Hepatocyte (in vitro differentiated cells): Measurements from ENCODE around the gene DBP. TPM values are rescaled to one million over a fixed set of nuclear protein-coding genes. Genes with fewer than 3 reads are reported as not detected.

Experiments used
- DNase-seq: peaks from one replicate; pipeline ENCODE4 v3.0.0-alpha.2; 2016; ENCODE audit warnings: low spot score
- H2AFZ ChIP-seq: fragments of 200-600 bp; sonication (generic); 2 replicates; pipeline ENCODE4 v1.6.0; 2016; ENCODE audit warnings: antibody characterized with exemption, mild to moderate bottlenecking
- H3K27ac ChIP-seq: fragments of 200-600 bp; sonication (generic); 2 replicates; pipeline ENCODE4 v1.5.1; 2016; ENCODE audit warnings: mild to moderate bottlenecking
- H3K27me3 ChIP-seq: fragments of 200-600 bp; sonication (generic); 2 replicates; pipeline ENCODE4 v1.6.1; 2016
- H3K36me3 ChIP-seq: fragments of 200-600 bp; sonication (generic); replicated peaks from 2 replicates; pipeline ENCODE4 v1.5.1; 2016; ENCODE audit warnings: low read depth; ENCODE audit not compliant: insufficient read depth
- H3K4me1 ChIP-seq: fragments of 200-600 bp; sonication (generic); 2 replicates; pipeline ENCODE4 v1.5.1; 2016; ENCODE audit warnings: mild to moderate bottlenecking, moderate library complexity; ENCODE audit not compliant: insufficient read depth
- H3K4me2 ChIP-seq: fragments of 200-600 bp; sonication (generic); 2 replicates; pipeline ENCODE4 v1.6.0; 2016
- H3K4me3 ChIP-seq: fragments of 200-600 bp; sonication (generic); 2 replicates; pipeline ENCODE4 v1.5.1; 2016; ENCODE audit warnings: mild to moderate bottlenecking
- H3K79me2 ChIP-seq: fragments of 200-600 bp; sonication (generic); 2 replicates; pipeline ENCODE4 v1.6.0; 2017; ENCODE audit warnings: mild to moderate bottlenecking
- H3K9me2 ChIP-seq: fragments of 200-600 bp; sonication (generic); replicated peaks from 2 replicates; pipeline ENCODE4 v1.6.0; 2017; ENCODE audit warnings: mild to moderate bottlenecking; ENCODE audit not compliant: insufficient read depth
- H3K9me3 ChIP-seq: fragments of 200-600 bp; sonication (generic); 2 replicates; pipeline ENCODE4 v1.5.1; 2016; ENCODE audit warnings: low read depth, mild to moderate bottlenecking
- H4K20me1 ChIP-seq: fragments of 200-600 bp; sonication (generic); 2 replicates; pipeline ENCODE4 v1.6.0; 2016; ENCODE audit warnings: mild to moderate bottlenecking; ENCODE audit not compliant: insufficient read depth, poor library complexity, severe bottlenecking
- CTCF ChIP-seq: fragments of 200-600 bp; sonication (generic); IDR thresholded peaks from 2 replicates; pipeline ENCODE4 v1.5.1; 2016; ENCODE audit warnings: antibody characterized with exemption, mild to moderate bottlenecking; ENCODE audit not compliant: poor library complexity
- EZH2 ChIP-seq: fragments of 200-600 bp; sonication (generic); IDR thresholded peaks from 2 replicates; pipeline ENCODE4 v1.6.1; 2016; ENCODE audit warnings: antibody characterized with exemption, mild to moderate bottlenecking, borderline replicate concordance
- EZH2phosphoT487 ChIP-seq: fragments of 200-600 bp; sonication (generic); IDR thresholded peaks from one replicate; pipeline ENCODE4 v1.6.1; 2018; ENCODE audit warnings: antibody characterized with exemption, mild to moderate bottlenecking, low read depth, moderate library complexity; ENCODE audit not compliant: unreplicated experiment, severe bottlenecking
- WGBS: methylation state at CpG from one replicate; pipeline ENCODE4 v1.1.6; 2016; ENCODE audit warnings: low lambda C conversion rate; ENCODE audit errors: missing lambda C conversion rate; 5-methylcytosine and 5-hydroxymethylcytosine counted together
- polyA plus RNA-seq: library from polyadenylated mRNA; unstranded; fragments of >200 nt; fragmentation: Nextera tagmentation; extraction: Ambion mirVana; gene quantifications from 2 replicates; pipeline ENCODE4 v1.2.1, GENCODE V29; 2016
- total RNA-seq: library from RNA; depleted of rRNA; stranded (reverse); fragments of >200 nt; gene quantifications from 2 replicates; pipeline ENCODE4 v1.2.3, GENCODE V29; 2014

DBP gene
- total and polyA plus RNA-seq, 2 experiments from 2014 or later = 5.4 to 11.8 TPM

- Histone ChIP-seq H3K27ac (peak overlapping the region; percentile 96), H3K4me3 (no peak overlapping the region), H4K20me1 (no peaks in the 10 kb centered on the region), H2AFZ (peak overlapping the region; percentile 43), H3K9me2 (no peaks in the 10 kb centered on the region), H3K36me3 (no peaks in the 10 kb centered on the region), H3K4me1 (peaks cover 17% of the 10 kb centered on the region), H3K4me2 (peak overlapping the region; percentile 76), H3K79me2 (peaks cover 5% of the 10 kb centered on the region), H3K27me3 (no peaks in the 10 kb centered on the region), H3K9me3 (no peaks in the 10 kb centered on the region)
- peak; percentile 95 for DNase-seq
- 17% methylated on average over 26 of the region's 29 CpGs for WGBS
- TF ChIP-seq EZH2 = no peak
- TF ChIP-seq CTCF = peak; percentile 25
- no peak for TF ChIP-seq EZH2phosphoT487
Measured at GRCh38 chr19:48637948-48638830, 1.0 kb upstream of the DBP start.

GRCh38 chr19:48637449-48637947 lies 319 bp upstream of the DBP start:
- peak overlapping the region; percentile 43 for H2AFZ ChIP-seq
- no peaks in the 10 kb centered on the region for H3K36me3 ChIP-seq
- peak overlapping the region; percentile 96 for H3K27ac ChIP-seq
- no peak overlapping the region for H3K4me3 ChIP-seq
- peak; percentile 99 for DNase-seq
- H3K9me2 ChIP-seq = no peaks in the 10 kb centered on the region
- no peaks in the 10 kb centered on the region for H3K27me3 ChIP-seq
- TF ChIP-seq EZH2phosphoT487 (no peak), CTCF (no peak), EZH2 (no peak)
- H3K9me3 ChIP-seq = no peaks in the 10 kb centered on the region
- peaks cover 20% of the 10 kb centered on the region for H3K4me1 ChIP-seq
- H3K4me2 ChIP-seq = peak overlapping the region; percentile 76
- peaks cover 5% of the 10 kb centered on the region for H3K79me2 ChIP-seq
- H4K20me1 ChIP-seq = no peaks in the 10 kb centered on the region
- WGBS = under 1% methylated on average over 30 of the region's 38 CpGs

- Histone ChIP-seq H3K4me3 (peak overlapping the region; percentile 43), H3K4me1 (peaks cover 21% of the 10 kb centered on the region), H3K36me3 (no peaks in the 10 kb centered on the region), H4K20me1 (no peaks in the 10 kb centered on the region), H3K9me3 (no peaks in the 10 kb centered on the region), H3K9me2 (no peaks in the 10 kb centered on the region), H3K4me2 (peak overlapping the region; percentile 76), H3K27me3 (no peaks in the 10 kb centered on the region), H2AFZ (peak overlapping the region; percentile 22), H3K79me2 (peaks cover 5% of the 10 kb centered on the region), H3K27ac (peak overlapping the region; percentile 78)
- WGBS = 8% methylated on average over 31 of the region's 35 CpGs
- DNase-seq = peak; percentile 60
- TF ChIP-seq EZH2phosphoT487 = no peak
- TF ChIP-seq EZH2 = no peak
- no peak for TF ChIP-seq CTCF
Measured at GRCh38 chr19:48635966-48636858, 967 bp downstream of the DBP start.
